NCI-H774 (cell line): Measurements from ENCODE around the gene CARS1.

ENCODE experiments used
- DNase-seq: peaks from one replicate; lab custom pipeline; 2025; lab: John Stamatoyannopoulos, UW

CARS1 gene

DNA sequence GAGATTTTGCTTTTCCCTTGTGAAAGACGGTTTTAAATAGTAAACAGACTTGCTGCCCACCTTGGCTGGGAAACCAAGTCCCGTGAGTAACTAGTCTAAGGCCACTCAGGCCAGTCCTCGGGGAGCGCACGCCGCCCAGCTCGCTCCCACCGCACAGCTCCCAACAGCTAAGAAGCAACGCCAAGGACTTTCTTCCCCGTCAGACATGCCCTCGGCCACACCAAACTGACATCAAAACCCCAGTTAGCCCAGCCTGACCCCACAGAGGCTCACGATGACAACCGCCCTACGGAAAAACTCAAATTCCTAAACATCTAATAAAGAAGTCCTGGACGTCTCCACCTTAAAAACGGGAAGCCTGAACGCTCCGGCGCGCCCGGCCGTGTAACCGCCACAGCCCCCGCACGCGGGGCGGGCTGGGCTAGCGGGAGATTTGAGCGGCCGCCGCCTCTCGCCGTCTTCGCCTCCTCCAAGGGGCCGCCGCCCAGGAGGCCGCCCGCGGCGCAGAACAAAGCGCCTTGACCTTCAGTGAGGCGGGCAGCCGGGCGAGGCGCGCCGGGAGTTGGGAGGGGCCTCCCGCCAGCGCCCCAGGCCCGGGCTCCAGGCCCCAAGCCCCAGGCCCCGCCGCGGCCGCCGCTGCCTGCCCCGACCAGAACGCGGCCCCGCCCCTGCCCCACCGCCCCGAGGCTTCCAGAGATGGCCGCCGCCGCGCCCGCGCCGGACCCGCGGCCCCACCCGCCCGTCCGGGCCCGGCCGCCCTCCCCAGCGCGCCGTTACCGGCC, 65.6 kb downstream of the CARS1 start:
- DNase-seq, result no peak

DNA sequence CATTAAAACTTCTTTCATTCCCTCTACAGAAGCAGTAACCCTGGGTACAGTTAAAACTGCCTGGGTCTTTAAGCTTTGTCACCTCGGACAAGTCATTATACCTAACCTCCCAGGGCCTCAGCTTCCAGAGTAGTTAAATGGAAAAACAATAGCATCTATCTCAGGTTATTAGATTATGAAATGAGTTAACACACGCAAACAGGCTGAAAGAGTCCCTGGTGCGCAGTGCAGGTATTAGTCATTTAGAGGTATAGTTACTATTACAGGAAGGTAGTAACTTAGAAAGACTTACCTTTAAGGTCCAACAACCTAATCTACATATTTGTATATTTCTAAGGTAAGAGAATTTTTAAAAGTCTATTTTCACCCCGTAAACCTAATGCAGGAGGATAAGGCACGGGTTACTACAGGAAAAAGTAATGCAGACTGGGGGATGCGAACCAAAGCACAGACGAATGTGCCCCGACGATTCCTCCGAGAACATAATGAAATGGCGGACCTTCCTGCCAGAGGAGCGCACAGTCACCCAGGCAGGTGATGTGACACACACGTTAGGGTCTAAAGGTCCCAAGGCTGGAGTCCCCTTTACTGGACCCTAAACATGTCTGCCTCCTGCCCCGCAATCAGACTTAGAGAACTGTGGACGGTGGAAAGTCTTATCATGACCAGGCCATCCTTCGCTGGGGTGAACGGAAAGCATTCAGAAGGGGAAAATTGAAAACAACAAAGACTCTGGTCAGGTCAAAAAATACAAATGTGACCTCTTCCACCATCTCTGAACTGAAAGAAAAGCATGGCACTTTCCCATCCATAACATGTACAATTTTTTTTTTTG, 66.4 kb downstream of the CARS1 start:
- DNase-seq, result no peak

DNA sequence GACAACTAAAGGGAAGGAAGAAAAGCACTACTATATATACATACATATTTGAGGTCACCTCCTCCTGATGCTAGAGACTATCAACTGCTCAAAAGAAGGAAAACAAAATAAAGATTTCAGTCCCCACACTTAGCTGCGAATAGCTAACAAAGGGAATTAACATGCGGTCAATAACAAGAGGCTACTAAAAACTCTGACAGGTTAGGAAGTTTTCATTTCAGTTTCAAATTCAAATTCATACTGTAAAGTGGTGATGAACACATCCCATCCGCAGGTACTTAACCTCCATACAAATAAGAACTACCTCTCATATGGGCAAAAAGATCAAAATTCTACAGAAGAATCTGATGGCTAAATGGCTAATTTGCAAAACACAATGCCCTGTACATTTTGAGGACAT, 67.7 kb downstream of the CARS1 start:
- no peak for DNase-seq

DNA sequence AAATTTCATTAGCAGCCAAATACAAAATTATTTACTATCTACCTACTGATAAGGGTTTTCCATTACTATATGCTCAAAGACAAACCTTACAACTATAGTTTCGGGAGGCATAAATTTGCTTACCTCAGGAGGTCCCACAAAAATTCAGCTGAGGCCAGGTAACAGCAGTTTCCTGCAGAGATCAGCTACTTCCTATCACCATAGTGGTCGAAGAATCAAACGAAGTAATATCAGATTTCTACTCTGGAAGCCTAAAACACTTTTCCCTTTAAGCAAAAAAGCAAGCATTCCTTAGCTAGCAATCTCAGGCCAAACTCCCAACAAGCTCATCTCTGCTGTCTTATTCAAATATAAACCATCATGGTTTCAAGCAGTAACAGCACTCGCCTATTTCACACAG, 68.2 kb downstream of the CARS1 start:
- DNase-seq, result no peak

DNA sequence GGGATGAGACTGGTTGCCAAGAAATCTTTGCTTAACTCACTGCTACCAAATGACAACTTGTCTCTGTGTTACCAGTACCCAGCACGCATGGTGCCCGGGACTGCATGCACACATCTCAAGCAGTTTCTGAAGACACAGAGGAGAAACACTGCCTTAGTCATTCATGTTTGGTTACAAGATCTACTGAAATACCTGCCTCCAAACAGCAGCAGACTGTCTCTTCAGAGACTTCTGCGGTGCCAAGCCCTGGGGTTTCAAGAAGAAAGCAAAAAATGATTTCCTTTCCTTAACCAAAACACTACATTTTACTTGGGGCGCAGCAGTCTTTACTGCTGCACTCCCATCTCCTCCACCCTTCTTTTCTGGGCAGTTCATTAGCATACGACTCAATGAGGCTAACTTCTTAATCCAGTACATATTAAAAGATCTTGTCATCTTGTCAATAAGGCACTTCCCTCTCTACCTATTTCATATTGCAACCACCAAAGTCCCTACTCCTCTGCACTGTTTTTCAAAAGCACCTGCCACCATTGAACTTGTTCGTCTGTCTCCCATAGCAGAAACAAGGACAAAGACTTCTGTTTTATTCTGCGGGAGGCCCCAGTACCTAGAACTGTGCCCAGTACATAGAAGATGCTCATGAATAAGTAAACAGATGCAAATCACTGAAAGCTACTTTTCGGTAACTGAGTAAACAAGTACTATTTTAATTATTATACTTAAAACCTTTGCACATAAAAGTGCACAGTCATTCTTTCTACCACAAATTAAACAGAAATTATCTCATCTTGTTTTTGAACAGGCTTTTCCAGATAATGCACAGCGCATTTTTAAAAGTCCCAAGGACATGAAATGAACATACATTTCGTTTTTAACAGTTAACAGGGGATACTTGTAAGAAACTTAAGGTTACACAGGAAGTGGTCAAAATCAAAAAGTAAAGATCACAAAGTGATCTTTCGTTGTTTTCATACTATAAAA, 69.1 kb downstream of the CARS1 start:
- no peak for DNase-seq

DNA sequence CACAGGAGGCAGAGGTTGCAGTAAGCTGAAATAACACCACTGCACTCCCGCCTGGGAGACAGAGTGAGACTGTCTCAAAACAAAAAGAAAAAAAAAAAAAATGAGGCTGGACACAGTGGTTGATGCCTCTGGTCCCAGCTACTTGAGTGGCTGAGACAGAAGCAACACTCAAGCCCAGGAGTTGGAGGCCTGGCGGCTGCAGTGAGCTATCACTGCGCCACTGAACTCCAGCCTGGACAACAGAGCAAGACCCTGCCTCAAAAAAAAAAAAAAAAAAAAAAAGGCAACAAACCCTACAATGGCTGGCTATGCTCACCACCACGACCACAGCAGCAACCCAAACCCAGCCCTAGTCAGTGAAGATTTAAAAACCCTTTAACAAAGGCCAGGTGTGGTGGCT, 73.3 kb downstream of the CARS1 start:
- DNase-seq, result no peak

DNA sequence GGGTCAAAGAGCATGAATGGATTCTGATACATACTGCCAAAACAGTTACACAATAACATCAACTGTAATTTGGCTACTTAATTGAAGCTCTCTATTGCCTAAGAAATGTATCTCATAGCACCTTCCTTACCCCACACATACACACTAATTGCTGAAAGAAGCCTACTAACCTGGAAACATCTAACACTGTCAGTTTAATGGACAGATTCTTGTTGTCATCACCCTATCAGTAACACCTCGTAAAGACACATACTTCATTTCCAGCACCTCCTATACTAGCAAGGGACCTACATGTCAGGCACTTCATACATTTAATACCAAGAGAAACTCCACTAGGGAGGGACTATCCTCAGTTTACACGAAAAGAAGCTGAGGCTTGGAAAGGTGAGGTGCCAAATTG, 75.0 kb downstream of the CARS1 start:
- no peak for DNase-seq

DNA sequence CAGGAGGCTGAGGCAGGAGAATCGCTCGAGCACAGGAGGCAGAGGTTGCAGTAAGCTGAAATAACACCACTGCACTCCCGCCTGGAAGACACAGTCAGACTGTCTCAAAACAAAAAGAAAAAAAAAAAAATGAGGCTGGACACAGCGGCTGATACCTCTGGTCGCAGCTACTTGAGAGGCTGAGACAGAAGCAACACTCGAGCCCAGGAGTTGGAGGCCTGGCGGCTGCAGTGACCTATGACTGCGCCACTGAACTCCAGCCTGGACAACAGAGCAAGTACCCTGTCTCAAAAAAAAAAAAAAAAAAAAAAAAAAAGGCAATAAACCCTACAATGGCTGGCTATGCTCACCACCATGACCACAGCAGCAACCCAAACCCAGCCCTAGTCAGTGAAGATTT, 76.1 kb downstream of the CARS1 start:
- no peak for DNase-seq

DNA sequence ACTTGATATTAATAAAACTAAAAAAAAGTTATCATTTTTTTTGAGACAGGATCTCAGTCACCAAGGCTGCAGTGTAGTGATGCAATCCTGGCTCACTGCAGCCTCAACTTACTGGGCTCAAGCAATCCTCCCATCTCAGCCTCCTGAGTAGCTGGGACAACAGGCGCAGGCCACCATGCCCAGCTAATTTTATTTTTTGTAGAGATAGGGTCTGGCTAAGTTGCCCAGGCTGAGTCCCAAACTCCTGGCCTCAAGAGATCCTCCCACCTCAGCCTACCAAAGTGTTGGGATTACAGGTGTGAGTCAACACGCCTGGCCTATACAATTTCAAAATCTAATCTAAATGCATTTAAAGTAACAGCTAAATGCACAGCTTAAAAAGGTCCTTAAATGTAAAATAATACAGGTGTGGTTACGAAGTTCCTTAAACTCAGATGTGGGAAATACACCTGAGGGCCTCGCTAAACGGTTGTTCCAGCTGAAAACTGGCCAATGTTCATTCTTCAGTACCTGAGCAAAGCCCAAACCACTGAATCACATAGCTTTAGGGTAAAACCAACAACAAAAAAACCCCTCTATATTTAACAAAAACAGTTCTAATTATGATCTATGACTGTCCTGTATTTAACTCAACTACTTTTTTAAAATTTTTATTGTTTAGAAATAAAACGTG, 76.9 kb downstream of the CARS1 start:
- DNase-seq, result no peak

DNA sequence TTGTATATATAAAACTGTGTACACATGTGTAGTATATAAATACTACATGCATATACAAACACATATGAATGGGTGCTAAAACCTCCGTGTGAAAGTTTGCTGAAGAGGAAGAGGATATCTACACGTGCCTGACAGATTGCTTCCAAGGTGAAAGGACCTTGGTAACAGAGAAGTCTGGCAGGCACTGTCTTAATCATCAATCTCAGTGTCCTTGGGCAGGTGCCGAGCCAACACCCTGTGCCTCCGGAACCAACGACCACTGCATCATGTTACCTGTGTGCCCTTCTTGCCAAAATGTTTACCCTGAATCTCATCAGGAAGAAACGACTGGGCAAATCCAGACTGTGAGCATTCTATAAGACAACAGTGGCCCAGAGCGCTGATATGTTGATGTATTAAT, 80.1 kb downstream of the CARS1 start:
- DNase-seq, result no peak

DNA sequence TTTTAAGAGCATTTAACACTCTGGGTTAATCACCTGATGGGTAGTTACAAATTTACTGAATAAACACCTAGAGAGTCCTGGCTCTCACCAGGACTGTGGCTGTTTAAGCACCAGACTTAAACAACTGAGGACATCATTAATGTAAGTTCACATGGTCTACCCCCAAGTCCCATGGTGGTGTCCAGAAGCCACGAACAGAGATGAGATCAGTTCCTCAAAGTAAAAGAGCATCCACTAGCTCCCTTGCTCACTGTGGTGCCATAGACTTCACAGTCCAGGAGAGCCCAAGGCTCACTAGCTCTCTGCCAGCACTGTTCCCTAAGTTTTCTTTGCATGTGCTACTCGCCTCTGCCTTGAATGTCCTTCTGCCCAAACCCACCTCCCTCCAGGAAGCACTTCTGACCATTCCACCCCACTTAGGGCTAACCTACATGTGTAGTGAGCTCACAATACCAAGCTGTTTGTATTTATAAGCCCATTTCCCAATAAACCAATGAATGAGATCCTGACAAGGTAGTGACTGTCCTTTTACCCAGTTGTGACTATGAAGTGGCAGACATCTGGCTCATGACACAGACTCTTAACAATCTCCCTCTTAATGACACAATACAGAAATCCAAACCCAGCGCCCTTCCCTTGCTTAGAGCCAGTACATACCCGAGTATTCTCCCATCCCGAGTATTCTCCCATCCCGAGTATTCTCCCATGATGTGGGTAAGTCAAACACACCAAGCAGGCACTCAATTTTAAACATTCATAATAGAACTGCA, 80.7 kb downstream of the CARS1 start:
- DNase-seq, result no peak

DNA sequence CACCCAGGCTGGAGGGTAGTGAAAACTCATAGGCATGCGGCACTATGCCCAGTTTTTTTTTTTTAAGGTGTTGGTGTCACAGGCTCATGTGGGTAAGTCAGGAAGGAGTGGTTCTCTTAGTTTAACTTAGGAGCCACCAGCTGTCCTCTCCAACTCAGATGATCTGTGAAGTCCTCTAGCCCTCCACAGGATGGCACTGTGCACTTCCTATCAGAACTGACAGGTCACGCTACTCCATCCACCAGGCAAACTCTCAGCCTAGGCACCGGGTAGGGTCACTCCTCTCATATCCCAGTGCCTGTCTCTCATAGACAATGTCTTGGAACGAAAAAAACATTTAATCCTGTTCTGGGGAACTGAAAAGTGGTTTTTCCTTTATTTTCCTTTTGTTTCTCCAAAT, 81.6 kb downstream of the CARS1 start:
- peak; percentile 3 for DNase-seq

DNA sequence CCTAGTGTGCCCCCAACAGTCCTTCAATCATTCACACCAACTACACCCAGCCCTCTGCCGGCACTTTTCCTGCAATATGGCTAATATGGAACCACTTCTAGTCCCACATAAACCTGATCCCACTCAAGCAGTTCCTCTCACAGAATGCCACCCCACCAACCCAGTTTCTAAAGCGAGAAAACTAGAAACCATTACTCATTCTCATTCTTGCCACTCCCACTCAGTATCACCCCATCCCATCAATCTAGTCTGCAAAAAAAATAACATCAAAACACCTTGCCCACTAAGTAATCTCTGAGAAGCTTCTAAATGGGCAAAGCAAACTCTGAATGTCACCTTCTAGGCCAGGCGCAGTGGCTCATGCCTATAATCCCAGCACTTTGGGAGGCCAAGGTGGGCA, 83.0 kb downstream of the CARS1 start:
- no peak for DNase-seq

DNA sequence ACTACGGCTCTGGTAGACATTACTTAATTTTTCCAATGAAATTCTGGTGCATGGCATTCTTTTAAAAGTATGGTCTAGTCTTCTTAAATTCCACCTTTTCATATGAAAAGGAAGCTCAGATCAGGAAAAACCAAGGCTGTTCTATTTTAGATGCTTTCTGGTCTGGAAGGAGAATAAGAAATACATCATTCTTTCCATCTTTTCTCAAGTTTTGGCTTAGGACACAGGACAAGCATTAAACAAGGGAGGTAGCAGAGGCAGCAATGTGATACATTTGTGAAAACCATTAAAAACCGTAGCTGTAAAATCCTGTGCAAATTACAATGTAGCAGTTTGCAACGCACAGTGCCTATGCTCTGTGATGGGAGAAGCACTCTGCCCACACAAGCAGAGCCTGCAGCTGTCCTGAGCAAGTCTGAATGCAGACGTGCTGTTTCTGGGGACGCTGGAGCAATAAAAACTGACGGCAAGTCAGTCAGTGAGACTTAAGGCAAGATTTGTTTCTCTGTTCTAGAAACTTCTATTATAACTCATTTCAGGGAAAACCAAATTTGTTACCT, 88.8 kb downstream of the CARS1 start:
- DNase-seq, result no peak

DNA sequence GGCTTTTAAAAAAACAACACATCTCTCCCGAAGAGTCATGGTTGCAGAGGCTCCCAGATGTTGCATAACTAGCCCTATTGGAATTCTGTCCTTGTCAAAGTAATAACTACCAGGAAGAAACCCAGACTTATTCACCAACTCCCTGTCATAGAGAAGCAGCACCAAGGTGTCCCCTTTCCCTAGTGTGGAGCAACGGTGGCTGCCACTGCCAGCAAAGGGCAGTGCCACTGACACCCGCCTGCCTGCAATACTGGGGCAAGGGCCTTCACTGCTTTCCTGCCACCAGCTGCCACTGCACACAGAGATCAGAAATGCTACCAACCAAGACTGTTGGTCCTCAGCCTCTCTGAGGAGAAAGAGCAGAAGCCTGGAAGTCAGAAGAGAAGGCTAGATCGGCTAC, 92.4 kb downstream of the CARS1 start:
- DNase-seq, result no peak

DNA sequence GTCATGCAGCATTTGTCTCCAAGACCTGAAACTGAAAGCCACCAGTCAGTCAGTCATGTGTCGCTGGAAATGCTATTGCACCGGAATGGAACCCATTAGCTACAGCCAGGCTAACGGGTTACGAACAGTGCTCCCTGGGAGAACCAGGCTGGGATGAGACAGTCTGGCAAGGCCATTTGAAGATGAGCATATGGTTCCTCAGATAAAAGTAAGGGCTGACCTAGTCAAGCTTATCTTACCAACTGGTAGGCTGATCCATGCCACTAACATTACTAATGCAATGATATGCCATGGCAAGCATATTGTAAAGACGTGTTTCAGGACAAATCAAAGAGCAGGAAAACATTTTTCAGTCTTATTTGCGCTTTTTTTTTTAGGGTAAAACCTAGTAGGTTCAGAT, 93.5 kb downstream of the CARS1 start:
- no peak for DNase-seq

DNA sequence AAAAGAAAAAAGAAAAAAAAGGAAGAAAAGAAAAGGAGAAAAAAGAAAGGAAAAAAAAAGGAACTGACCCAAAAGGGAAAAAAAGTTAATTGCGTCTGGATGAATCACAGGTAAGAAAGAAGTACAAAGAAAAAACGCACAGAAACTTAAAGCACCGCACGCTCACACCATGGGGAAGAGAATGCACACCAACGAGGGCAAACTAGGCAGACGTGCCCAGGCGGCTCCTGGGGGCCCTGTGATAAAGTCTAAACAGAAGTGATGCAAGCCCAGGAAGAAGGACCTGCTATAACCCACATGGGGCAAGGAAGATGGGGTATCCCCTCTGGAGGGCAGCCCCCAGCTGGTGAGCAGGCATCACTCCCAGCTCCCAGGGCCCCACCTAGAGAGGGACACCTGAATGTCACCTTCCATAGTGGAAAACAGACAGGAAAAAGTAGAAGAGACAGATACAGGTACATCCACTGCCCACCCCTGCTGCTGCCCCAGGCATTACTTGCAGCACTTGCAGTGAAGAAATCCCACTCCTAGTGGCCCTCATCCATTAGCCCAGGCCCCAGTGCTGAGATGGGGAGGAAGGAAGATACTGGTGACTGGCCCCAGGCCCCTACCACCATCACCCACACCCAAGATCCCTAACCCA, 94.0 kb downstream of the CARS1 start:
- DNase-seq, result no peak

DNA sequence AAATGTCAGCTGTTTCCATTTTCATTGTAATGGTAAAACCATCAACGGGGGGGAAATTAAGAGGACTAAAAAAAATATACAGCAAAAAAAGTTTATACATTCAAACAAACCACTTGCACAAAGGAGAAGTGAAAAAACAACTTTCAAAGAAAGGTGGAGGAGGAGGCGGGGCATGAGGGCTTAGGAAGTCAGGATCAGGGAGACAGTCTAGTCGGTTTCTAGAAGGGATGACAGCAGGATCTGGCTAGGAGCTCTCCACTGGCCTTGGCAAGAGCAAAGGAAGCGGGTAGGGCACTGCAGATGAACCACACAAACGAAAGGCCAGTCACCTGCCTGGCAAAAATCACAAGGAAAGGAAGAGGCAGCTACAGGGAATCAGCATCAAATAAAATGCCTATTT, 96.1 kb downstream of the CARS1 start:
- no peak for DNase-seq

DNA sequence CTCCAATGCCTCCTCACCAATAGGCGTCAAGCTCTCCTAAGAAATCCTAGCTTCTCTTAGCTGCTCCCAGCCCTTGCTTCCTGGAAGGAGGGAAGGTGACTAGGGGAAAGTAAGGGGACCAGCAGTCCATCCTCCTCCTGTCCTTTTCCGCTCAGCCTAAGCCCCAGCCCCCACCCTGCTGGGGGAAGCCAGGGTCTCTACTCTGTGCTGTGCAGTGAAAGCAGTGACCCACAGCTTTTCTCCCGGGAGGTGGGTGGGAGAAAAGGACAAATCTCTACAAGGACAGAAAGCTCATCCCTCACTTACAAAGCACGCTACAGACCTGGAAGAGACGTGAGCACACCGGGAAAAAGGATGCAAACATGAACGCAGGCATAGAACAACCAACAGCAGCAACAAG, 97.1 kb downstream of the CARS1 start:
- DNase-seq, result no peak

DNA sequence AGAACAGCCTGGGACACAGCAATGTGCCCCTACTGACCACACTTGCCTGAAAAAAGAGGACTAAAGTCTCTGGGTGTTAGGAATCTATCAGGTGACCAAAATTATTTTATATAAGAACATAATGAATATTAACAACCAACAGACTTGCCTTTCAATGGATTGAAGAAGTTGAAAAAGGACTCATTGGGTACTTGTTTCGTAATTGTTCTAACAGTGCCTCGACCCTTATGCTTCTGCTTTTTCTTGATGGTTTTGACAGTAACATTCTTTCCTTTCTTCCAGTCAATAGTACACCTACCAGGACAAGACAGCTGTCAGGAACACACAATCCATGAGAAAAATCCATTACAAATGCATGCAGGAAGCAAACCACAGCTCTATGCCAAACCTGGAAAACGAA, 99.0 kb downstream of the CARS1 start:
- no peak for DNase-seq
